Prostate gland (tissue), 1 donor: ENCODE measurements around the gene ADAD2.

Source experiments
- POLR2A ChIP-seq: fragments of 450-650 bp; IDR thresholded peaks from one replicate; pipeline ENCODE4 v1.6.1; 2016; ENCODE audit warnings: antibody characterized with exemption, mild to moderate bottlenecking
- POLR2AphosphoS5 ChIP-seq: sonication (generic); formaldehyde crosslinking; IDR thresholded peaks from one replicate; pipeline ENCODE4 v1.6.1; 2017; ENCODE audit warnings: antibody characterized with exemption

DNA sequence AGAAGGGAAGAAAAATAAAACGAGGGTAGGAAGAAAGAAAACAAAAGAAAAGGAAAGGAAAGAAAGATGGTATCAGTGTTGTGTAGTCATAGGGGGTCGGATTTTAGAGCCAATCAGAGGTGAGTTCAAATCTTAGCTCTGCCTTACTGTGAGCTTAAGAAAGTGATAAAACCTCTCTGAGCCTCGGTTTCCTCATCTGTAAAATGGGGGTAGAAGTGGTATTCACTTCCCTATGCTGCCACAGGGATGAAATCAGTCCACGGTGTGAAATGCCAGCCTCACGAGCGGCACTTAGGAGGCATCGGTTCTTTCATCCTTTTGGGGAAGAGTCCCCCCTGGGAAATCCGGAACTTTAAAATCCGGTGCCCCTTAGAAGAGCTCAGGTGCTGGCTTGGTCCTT, 42.8 kb downstream of the ADAD2 start:
- TF ChIP-seq POLR2AphosphoS5 (no peak), POLR2A (no peak)
